HL-60/S4 treated with phorbol 12-myristate 13-acetate at 8.2 ng/mL for 4 days and 3 days (cell line): ENCODE measurements around the gene MTHFR.
"Not testable (repeated sequence)": the region's sequence is repeated elsewhere in the genome, so short reads cannot be mapped to it uniquely, and the experiment has no call there.

ENCODE experiments used
- in situ Hi-C: fragments of 300-500 bp; cut with MboI; formaldehyde crosslinking; loops from 2 replicates; pipeline ENCODE4 v1.15.0; 2022; ENCODE audit warnings: low sequenced_read_pairs

Gene MTHFR

DNA sequence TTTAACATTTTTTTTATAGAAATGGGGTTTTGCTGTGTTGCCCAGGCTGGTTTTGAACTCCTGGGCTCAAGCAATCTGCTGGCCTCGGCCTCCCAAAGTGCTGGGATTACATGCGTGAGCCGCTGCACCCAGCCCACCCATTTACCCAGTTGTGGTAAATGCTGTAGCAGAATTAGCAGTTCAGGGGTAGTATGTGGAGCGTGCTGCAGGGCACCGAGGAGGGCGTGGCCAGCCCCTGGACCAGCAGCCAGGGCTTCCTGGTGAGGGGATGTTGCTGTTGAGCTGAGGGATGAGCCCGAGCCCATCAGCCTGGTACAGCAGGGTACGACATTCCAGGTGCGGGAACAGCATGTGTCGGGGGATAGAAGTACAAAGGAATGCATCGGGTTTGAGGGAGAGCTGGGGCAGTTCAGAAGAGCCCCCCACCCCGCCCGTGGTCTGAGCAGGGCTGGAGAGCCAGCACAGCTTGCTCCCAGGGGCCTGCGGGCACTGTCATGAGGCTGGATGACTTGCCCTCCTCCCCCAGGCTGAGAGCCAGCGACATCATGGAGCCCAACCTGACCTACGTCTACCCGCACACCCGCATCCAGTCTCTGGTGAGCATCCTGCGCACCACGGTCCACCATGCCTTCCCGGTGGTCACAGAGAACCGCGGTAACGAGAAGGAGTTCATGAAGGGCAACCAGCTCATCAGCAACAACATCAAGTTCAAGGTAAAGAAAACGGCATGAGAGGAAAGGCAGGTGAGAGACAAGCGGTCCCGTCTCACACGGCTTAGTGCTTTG, 29.9 kb upstream of the MTHFR start:
- in situ Hi-C loops, result loop anchor here (5.0 to 25.0 kb wide), 2 partner anchors 67 to 152 kb away; partner anchors contain the start of gene MFN2

GRCh38 chr1:11833900-11834299, 28.1 kb upstream of the MTHFR start:
- in situ Hi-C loops, result loop anchor here (25.0 kb wide), 1 partner anchor 153 kb away; the partner anchor contains the start of gene MFN2

GRCh38 chr1:11833497-11833896, 27.7 kb upstream of the MTHFR start:
- in situ Hi-C loops, result loop anchor here (25.0 kb wide), 1 partner anchor 154 kb away; the partner anchor contains the start of gene MFN2

DNA sequence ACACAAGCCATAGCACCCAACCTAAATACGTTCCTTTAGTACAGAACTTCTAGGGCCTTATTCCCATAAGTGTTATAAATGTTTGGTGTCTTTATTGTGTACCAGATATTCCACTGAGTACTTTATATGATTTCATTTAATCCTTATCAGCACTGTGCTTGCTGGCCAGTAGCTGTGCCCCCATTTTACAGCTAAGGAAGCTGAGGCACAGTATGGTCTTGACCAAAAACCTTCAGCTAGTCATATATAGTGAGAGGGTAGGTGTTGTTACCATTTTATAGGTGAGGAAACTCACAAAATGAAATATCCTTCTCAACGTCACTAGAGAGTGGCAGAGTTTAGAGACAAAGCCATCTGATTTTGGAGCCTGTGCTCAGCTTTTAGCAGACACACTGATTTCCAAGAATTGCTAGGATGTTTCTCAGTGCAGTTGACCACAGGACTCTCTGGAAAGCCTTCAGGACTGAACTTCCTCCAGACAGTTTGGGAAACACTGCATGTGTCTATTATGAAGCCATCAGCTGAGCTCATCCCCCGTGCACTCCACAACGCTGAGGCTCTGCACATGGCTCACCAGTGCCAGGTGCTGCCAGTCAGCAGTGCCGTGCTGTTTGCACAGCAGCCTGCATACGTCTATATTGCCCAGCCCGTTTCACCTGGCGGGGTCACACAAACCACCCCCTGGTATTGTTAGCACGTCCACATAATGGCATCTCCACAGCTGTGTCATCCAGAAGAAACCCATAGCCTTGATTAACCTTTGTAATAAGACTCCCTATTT, 26.4 kb upstream of the MTHFR start:
- in situ Hi-C loops, result loop anchor here (25.0 kb wide), 1 partner anchor 155 kb away; the partner anchor contains the start of gene MFN2

DNA sequence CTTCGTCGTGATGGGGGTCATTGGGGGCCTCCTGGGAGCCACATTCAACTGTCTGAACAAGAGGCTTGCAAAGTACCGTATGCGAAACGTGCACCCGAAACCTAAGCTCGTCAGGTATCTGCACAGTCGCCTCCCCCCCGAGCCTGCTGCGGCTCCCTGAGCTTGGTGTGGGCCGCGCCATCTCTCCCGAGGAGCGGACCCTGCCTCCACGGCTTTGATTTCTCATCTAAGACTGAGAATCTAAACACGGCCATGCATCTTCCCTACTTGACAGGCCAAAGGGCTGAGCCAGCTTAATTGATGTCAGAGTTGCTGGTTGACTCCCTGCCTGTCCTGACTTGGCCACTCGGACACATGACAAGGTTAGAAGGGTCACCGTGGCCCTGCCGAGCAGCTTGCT, 22.7 kb upstream of the MTHFR start:
- in situ Hi-C loops, result loop anchor here (25.0 kb wide), 1 partner anchor 159 kb away; the partner anchor contains the start of gene MFN2

DNA sequence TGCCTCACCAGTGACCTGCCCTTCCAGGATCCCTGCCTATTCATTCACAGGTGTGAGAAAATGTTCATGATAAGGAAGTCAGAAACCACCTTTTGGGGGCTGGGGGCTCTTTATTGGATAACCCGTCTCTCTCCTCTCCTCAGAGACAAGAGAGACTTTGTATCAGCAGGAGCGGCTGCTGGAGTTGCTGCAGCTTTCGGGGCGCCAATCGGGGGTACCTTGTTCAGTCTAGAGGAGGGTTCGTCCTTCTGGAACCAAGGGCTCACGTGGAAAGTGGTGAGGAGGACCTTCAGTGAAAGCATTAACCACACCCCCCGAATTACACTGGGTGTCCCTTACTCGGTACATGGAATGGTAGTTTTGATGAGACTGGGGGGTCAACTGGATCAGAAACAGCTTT, 21.2 kb upstream of the MTHFR start:
- in situ Hi-C loops, result loop anchor here (25.0 kb wide), 1 partner anchor 160 kb away; the partner anchor contains the start of gene MFN2

DNA sequence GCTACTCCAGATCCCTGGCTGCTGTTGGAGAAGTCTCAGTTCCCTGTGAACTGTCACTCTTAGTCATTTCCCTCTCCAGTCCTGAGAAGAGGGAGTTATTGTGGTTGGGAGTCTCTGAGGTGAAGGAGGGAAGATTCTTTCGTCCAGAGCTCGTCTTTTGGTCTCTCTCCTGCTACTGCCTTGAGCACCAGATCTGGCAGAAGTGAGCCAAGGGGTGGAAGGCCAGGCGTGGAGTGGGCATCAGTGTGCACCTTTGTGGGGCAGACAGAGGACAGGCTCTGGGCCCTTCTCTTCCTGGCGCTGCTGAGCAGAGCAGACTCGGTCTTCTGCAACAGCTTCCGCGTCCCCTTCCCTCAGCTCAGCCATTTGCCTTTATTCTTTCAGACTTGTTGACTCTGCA, 19.4 kb upstream of the MTHFR start:
- in situ Hi-C loops, result loop anchor here (25.0 kb wide), 1 partner anchor 162 kb away; the partner anchor contains the start of gene MFN2

DNA sequence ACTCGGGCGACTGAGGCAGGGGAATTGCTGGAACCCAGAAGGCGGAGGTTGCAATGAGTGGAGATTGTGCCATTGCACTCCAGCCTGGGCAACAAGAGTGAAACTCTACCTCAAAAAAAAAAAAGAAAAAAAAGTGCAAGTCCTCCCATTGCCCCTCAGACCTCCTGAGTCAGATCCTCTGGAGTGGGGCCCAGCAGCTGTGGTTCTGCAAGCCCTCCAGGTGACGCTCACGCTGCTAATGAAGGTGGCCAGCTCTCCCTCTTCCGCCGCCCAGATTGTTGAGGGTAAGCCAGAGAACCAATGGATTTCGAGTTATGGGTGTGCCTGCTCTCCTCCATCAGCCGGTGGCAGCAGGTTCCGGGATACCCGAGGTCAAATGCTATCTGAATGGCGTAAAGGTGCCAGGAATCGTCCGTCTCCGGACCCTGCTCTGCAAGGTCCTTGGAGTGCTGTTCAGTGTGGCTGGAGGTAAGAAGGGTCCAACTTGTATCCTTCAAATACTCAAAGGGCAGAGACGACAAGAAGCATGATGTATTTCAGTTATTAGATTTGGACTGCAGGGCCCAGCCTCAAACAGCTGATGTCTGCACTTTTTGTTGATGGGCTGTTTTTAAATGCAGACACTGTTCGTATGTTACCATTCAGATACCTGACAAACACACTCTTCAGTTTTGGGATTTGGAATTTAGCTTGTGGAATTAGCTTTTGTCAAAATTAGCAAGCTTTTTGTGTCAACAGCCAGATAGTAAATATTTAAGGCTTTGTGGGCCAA, 17.8 kb upstream of the MTHFR start:
- in situ Hi-C loops, result no loop called here

- in situ Hi-C loops, result no loop called here
These were observed 16.3 kb upstream of the MTHFR start for GRCh38 chr1:11822091-11822490.

DNA sequence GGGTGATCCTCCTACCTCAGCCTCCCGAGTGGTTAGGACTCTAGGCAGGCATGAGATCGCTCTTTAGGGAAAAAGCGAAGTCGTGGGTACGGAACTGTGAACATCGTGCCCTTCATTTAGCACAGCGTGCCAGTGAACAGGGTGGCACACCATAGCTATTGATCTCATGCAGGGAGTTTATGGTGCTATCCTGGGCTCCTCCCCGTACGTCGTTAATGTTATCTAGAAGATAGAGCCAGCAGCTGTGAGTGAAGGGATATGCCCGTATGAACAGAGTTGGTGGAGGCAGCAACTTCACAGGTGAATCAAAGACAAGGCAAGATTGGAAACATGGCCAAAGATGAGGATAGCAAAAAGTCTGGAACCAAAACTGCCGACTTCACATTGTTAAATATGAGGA, 11.4 kb upstream of the MTHFR start:
- in situ Hi-C loops, result no loop called here

- in situ Hi-C loops, result no loop called here
These were observed 7.3 kb upstream of the MTHFR start for GRCh38 chr1:11813021-11813420.

GRCh38 chr1:11807133-11807532, 1.4 kb upstream of the MTHFR start:
- in situ Hi-C loops, result no loop called here

DNA sequence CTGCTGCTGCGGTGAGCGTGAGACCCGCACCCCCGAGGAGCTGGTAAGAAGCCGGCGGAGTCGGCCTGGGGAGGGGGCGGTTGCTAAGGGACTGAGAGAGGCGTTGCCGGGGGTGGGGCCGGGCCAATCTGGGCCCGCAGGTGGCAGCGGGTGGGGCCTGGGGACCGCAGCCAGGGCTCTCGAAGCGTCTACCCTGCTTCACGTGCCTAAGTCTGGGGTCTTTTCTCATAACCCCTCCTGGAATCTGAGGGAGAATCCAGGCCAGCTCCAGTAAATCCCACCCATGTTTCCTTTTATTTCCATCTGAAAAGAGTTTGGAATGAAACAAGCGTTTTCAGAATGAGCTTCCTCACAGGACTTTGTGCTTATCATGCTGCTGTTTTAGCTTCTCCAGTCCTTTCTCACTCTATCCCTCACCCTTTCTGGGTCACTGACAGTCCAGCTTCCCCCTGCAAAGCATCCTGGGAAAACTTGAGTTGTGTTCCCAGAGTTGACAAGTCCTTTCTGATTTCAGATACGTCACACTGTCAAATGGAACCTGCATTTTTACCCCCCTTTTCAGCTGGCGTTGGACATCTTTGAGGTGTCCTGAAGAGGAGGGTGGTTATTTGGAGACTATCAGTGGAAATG, 658 bp upstream of the MTHFR start:
- in situ Hi-C loops, result no loop called here

DNA sequence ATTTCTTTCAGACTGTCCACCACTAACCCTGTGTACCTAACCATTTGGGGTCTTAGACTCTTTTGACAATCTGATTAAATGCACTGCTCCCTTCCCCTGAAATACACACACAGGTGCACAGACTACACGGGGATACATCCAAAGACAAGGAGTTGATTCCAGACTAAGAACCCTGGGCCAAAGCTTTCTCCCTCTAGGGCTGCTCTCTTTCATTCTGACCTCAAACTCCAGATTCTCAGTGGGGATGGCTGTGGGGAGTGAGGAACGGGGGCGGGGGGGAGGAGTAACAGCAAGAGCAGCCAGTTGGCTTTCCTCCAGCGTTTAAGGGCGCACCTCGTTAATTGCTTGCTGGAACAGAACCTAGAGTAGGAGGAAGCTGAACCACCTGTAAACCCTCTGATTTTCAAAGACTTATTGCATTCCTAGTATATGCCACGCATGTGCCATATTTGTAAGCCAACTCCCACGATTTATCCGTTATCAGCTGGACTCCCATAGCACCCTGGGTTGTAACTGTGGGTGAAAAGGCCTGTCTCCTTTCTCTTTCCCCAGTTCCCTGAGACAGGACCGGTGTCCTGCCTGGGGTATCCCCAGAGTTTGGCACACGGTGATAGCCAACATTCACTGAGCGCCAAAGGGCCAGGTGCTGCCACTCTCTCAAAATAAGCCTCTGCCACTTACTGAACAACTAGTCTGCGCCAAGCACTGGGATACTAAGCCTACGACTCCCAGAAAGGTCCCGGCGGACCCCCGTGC, 920 bp downstream of the MTHFR start:
- in situ Hi-C loops, result no loop called here

- in situ Hi-C loops, result not testable (repeated sequence)
These were observed 1.7 kb downstream of the MTHFR start for GRCh38 chr1:11803924-11804665.

- in situ Hi-C loops, result no loop called here
These were observed 2.5 kb downstream of the MTHFR start for GRCh38 chr1:11802973-11803885.

- in situ Hi-C loops, result no loop called here
These were observed 3.2 kb downstream of the MTHFR start for GRCh38 chr1:11802616-11802972.
